A673 (cell line): Measurements from ENCODE around the gene XPO5. TPM values are rescaled to one million over a fixed set of nuclear protein-coding genes. Genes with fewer than 3 reads are reported as not detected.
A peak's percentile ranks its signal among the peaks of the same experiment; 100 is the strongest.

Experiments used
- BruUV-seq: library from RNA; stranded (reverse); fragments of 400-500 nt; replicated peaks from 2 replicates; lab custom pipeline; 2021; lab: Mats Ljungman, UMichigan
- CTCF ChIA-PET: fragments of 300-600 bp; sonication (Branson Sonifier 250); formaldehyde crosslinking; loops from one replicate; lab custom pipeline; 2022; ENCODE audit warnings: antibody characterized with exemption; lab: Charles Lee
- POLR2A ChIA-PET: fragments of 300-600 bp; sonication (Branson Sonifier 250); formaldehyde crosslinking; loops from one replicate; lab custom pipeline; 2022; ENCODE audit warnings: antibody characterized with exemption; ENCODE audit not compliant: low non-redundant PET; lab: Charles Lee
- DNase-seq: peaks from one replicate; pipeline ENCODE4 v3.0.0-alpha.2; 2015; ENCODE audit warnings: low spot score
- H3K27ac ChIP-seq: fragments of 200-600 bp; sonication (generic); 2 replicates; pipeline ENCODE4 v1.5.1; 2016; ENCODE audit warnings: mixed run types, low read depth, mild to moderate bottlenecking, mixed read lengths, antibody characterized with exemption, low read length; ENCODE audit not compliant: poor library complexity, severe bottlenecking
- H3K27me3 ChIP-seq: fragments of 200-600 bp; sonication (generic); replicated peaks from 2 replicates; pipeline ENCODE4 v1.6.1; 2017; ENCODE audit warnings: mixed run types, low read depth, mild to moderate bottlenecking, mixed read lengths, antibody characterized with exemption, low read length; ENCODE audit not compliant: insufficient read depth, poor library complexity
- H3K36me3 ChIP-seq: fragments of 200-600 bp; sonication (generic); 2 replicates; pipeline ENCODE4 v1.6.1; 2016; ENCODE audit warnings: mixed run types, mild to moderate bottlenecking, mixed read lengths, antibody characterized with exemption, low read length; ENCODE audit not compliant: insufficient read depth, poor library complexity, severe bottlenecking
- H3K4me1 ChIP-seq: fragments of 200-600 bp; sonication (generic); 2 replicates; pipeline ENCODE4 v1.6.1; 2017; ENCODE audit warnings: mixed run types, mild to moderate bottlenecking, mixed read lengths, antibody characterized with exemption, low read length; ENCODE audit not compliant: insufficient read depth, poor library complexity, severe bottlenecking
- H3K4me3 ChIP-seq: fragments of 200-600 bp; sonication (generic); 2 replicates; pipeline ENCODE4 v1.5.1; 2016; ENCODE audit warnings: low read depth, mixed run types, mild to moderate bottlenecking, mixed read lengths, low read length; ENCODE audit not compliant: poor library complexity, severe bottlenecking
- H3K9me3 ChIP-seq: fragments of 200-600 bp; sonication (generic); 2 replicates; pipeline ENCODE4 v1.6.1; 2016; ENCODE audit warnings: mixed run types, low read depth, mild to moderate bottlenecking, mixed read lengths, antibody characterized with exemption, low read length; ENCODE audit not compliant: poor library complexity, severe bottlenecking
- EZH2 ChIP-seq: fragments of 200-600 bp; sonication (generic); IDR thresholded peaks from 2 replicates; pipeline ENCODE4 v1.6.1; 2017; ENCODE audit warnings: borderline replicate concordance, low read depth, mild to moderate bottlenecking, mixed read lengths, antibody characterized with exemption, low read length; ENCODE audit not compliant: poor library complexity, severe bottlenecking
- intact Hi-C: fragments of 100-400 bp; cut with micrococcal nuclease; formaldehyde crosslinking; loops from one replicate; pipeline ENCODE4 v1.10.0; 2022; ENCODE audit not compliant: unreplicated experiment
- total RNA-seq: library from RNA; stranded (reverse); gene quantifications from 2 replicates; pipeline ENCODE4 v1.2.3, GENCODE V29; 2021
- TF ChIP-seq, protein P1 (sequence below): fragments of 300-800, 200-600 bp; sonication (generic); conservative IDR thresholded peaks from 2 replicates; pipeline ENCODE4 v1.5.1; 2017; ENCODE audit warnings: low read depth, mild to moderate bottlenecking, antibody characterized with exemption, low read length, moderate library complexity, mixed read lengths

The XPO5 gene
- total RNA-seq, 1 experiment from 2014 or later: 111 TPM

DNA sequence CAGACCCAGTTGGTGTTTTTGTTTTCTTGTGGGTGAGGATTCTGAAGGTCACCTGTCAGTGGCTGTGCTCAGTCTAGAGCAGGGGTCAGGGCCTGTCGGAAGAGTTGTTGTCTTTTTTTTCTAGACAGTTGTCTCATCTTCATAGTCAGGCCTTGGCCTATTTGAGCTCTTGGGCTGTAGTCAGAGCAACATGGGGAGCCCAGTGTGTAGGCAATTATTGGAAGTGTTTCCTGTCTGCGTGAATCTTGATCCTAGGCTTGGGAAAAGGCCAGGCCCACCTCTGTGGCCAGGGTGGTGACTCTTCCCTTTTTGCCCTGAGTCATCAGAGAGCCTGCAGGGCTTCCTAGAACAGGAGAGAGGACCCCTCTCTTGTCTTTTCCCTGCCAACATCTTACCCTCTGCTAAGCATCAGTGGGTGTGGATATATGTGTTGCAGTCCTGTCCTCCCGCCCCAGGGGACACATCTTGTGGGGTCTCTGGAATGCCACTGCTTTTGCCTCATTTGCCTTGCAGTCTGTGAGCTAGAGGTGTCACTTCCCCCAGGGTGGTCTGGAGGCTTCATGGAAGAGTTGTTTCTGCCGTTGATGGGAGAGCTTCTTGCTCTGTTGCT lies 87.1 kb downstream of the XPO5 start:
- ChIA-PET POLR2A (no interaction called here), CTCF (interaction anchor here (0.6 to 0.9 kb wide), 2 partner anchors 18 to 31 kb away, joined by 3 to 6 read pairs; no protein-coding TSS in a partner anchor)
- Histone ChIP-seq H3K27ac (no peak overlapping the region), H3K27me3 (no peaks in the 10 kb centered on the region), H3K36me3 (no peaks in the 10 kb centered on the region), H3K4me1 (peaks cover 37% of the 10 kb centered on the region), H3K9me3 (no peaks in the 10 kb centered on the region), H3K4me3 (no peak overlapping the region)
- TF ChIP-seq, protein P1, sequence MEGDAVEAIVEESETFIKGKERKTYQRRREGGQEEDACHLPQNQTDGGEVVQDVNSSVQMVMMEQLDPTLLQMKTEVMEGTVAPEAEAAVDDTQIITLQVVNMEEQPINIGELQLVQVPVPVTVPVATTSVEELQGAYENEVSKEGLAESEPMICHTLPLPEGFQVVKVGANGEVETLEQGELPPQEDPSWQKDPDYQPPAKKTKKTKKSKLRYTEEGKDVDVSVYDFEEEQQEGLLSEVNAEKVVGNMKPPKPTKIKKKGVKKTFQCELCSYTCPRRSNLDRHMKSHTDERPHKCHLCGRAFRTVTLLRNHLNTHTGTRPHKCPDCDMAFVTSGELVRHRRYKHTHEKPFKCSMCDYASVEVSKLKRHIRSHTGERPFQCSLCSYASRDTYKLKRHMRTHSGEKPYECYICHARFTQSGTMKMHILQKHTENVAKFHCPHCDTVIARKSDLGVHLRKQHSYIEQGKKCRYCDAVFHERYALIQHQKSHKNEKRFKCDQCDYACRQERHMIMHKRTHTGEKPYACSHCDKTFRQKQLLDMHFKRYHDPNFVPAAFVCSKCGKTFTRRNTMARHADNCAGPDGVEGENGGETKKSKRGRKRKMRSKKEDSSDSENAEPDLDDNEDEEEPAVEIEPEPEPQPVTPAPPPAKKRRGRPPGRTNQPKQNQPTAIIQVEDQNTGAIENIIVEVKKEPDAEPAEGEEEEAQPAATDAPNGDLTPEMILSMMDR: no peak
- no peak for TF ChIP-seq EZH2
- intact Hi-C loops: no loop called here
- no TSS peak for BruUV-seq
- DNase-seq: no peak

DNA sequence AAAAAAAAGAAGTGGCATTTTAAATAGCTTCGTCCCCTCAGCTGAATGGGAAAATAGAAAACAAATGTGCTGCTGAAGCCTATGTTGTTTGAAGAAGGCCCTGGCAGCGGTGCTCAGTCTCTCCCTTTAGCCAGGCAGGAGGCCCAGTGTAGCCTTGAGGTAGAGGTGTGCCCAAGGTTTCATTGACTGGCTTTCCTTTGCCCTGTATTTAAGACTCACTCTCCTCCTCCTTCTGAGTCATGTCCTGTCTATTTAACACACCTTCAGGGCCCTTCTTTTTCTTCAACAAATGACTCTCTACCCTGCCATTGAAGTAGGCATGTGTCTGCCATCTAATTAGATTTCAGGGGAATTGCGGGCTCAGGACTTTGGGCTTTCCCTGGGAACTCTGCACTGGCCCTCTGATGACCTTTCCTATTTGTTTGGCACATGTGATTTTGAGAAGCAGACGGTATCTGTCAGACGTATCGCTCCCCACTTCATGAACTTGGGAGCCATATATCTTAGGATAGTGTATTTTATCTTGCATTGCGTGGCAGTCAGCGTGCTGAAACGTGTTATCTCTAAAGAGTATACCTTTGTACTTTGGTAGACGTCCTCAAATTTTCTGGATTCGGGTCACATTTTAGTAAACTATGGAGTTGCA lies 94.1 kb downstream of the XPO5 start:
- H3K27ac ChIP-seq: no peak overlapping the region
- H3K27me3 ChIP-seq: no peaks in the 10 kb centered on the region
- CTCF ChIA-PET: interaction anchor here (0.6 kb wide), 2 partner anchors 131 to 294 kb away, joined by 4 to 6 read pairs; no protein-coding TSS in a partner anchor
- BruUV-seq: TSS peak; percentile 3
- no peaks in the 10 kb centered on the region for H3K36me3 ChIP-seq
- no peaks in the 10 kb centered on the region for H3K9me3 ChIP-seq
- peaks cover 33% of the 10 kb centered on the region for H3K4me1 ChIP-seq
- intact Hi-C loops: no loop called here
- TF ChIP-seq, protein P1: no peak
- TF ChIP-seq EZH2: no peak
- POLR2A ChIA-PET: no interaction called here
- H3K4me3 ChIP-seq: no peak overlapping the region
- DNase-seq: no peak

DNA sequence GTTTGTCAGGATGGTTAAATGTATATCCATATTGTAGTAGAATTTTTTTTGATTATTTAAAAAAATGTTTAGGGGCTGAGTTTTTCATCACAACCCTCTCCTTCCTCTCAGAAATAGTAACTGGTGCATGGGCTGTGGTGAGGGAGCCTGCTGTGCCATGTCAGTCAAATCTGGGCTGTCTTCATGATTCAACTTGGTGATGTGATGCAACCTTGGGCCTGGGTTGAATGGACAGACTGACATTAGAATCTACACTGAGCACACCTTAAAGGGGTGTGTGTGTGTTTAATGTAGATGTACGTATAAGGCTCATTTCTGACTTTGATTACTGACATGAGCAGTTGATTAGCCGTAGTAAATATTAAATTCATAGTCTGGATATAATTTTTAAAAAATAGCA lies 94.8 kb downstream of the XPO5 start:
- no peak for TF ChIP-seq EZH2
- TF ChIP-seq, protein P1: no peak
- Histone ChIP-seq H3K27me3 (no peaks in the 10 kb centered on the region), H3K4me3 (no peak overlapping the region), H3K9me3 (no peaks in the 10 kb centered on the region), H3K36me3 (no peaks in the 10 kb centered on the region), H3K27ac (no peak overlapping the region), H3K4me1 (peaks cover 33% of the 10 kb centered on the region)
- intact Hi-C loops: no loop called here
- no peak for DNase-seq
- ChIA-PET POLR2A (interaction anchor here (0.7 kb wide), 1 partner anchor 48 kb away, joined by 3 read pairs; no protein-coding TSS in a partner anchor), CTCF (interaction anchor here (0.6 kb wide), 1 partner anchor 293 kb away, joined by 4 read pairs; no protein-coding TSS in a partner anchor)
- no TSS peak for BruUV-seq
